ENCODE measurements around the gene COIL.
"Not testable (repeated sequence)": the region's sequence is repeated elsewhere in the genome, so short reads cannot be mapped to it uniquely, and the experiment has no call there.

COIL gene

GRCh38 chr17:56960596-56961538 lies at the start of gene COIL:
TSS of gene COIL (minus strand) at chr17:56961050. CDS start at chr17:56961019, 31 bp downstream.
- DNase-seq (ENCODE audit: low spot score) = peak; percentile 82

- DNase-seq (ENCODE audit: low spot score) = no peak
These were observed 49.6 kb upstream of the COIL start for GRCh38 chr17:57010487-57010886.

GRCh38 chr17:57009737-57010445 lies 49.0 kb upstream of the COIL start:
- peak; percentile 46 for DNase-seq (ENCODE audit: low spot score)

- DNase-seq (ENCODE audit: low spot score) = no peak
These were observed 48.1 kb upstream of the COIL start for GRCh38 chr17:57008958-57009357.

- DNase-seq (ENCODE audit: low spot score) = no peak
These were observed 45.2 kb upstream of the COIL start for GRCh38 chr17:57006040-57006439.

- DNase-seq (ENCODE audit: low spot score) = no peak
These were observed 44.2 kb upstream of the COIL start for GRCh38 chr17:57004944-57005579.

- no peak for DNase-seq (ENCODE audit: low spot score)
These were observed 42.1 kb upstream of the COIL start for GRCh38 chr17:57002904-57003303.

GRCh38 chr17:57001541-57001940 lies 40.7 kb upstream of the COIL start:
- DNase-seq (ENCODE audit: low spot score) = no peak

GRCh38 chr17:56997313-56997712 lies 36.5 kb upstream of the COIL start:
- no peak for DNase-seq (ENCODE audit: low spot score)

GRCh38 chr17:56995766-56996165 lies 34.9 kb upstream of the COIL start:
- no peak for DNase-seq (ENCODE audit: low spot score)

- DNase-seq (ENCODE audit: low spot score) = no peak
These were observed 33.4 kb upstream of the COIL start for GRCh38 chr17:56994009-56994792.

- DNase-seq (ENCODE audit: low spot score) = no peak
These were observed 31.5 kb upstream of the COIL start for GRCh38 chr17:56992364-56992763.

- DNase-seq (ENCODE audit: low spot score) = no peak
These were observed 28.2 kb upstream of the COIL start for GRCh38 chr17:56988901-56989572.

- no peak for DNase-seq (ENCODE audit: low spot score)
These were observed 26.5 kb upstream of the COIL start for GRCh38 chr17:56987283-56987834.

- no peak for DNase-seq (ENCODE audit: low spot score)
These were observed 24.7 kb upstream of the COIL start for GRCh38 chr17:56985371-56986162.

GRCh38 chr17:56983366-56983765 lies 22.5 kb upstream of the COIL start:
- no peak for DNase-seq (ENCODE audit: low spot score)

GRCh38 chr17:56982312-56982711 lies 21.5 kb upstream of the COIL start:
- DNase-seq (ENCODE audit: low spot score) = no peak

GRCh38 chr17:56980526-56980925 lies 19.7 kb upstream of the COIL start:
- DNase-seq (ENCODE audit: low spot score) = not testable (repeated sequence)

- DNase-seq (ENCODE audit: low spot score) = no peak
These were observed 18.2 kb upstream of the COIL start for GRCh38 chr17:56979091-56979480.

GRCh38 chr17:56978441-56979090 lies 17.7 kb upstream of the COIL start:
- no peak for DNase-seq (ENCODE audit: low spot score)

All from kidney capillary endothelial cell (primary cell).